ENCODE results near the gene BMF. TPM values are rescaled to one million over a fixed set of nuclear protein-coding genes. Genes with fewer than 3 reads are reported as not detected.

Gene BMF
- total RNA-seq, 1 donor: 31.6 TPM

DNA sequence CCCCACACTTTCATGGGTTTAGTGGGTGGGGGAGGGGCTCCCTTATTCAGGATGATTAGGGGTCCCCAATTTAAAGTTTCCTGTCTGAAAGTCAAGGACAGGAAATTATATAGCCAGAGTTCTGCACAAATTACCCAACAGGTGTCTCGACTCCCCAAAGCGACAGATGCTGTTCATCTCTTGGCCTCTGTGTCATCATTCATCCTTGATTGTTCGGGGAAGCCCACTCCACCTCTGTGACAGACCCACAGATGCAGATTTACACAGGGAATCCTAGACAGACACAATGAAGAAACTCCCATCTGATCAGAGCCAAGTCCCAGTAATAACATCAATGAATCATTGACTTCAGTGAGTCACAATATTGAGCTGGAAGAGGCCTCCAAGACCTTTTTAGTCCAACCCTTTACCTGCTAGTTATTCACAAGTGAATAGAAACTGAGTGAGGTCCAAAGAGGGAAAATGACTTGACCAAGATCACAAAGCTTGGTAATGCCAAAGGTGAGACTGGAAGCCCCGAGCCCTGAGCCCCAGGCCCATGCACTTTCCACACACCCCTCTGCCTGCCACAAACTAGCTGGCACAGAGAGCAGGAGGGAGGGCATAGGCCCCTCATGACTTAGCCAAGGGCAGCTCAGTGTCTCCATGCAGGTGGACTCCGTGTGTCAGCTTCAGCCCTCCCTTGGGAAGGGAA is 61.8 kb downstream of the BMF start:
- Histone ChIP-seq H3K27me3 (ENCODE audit: insufficient read depth, low read length) (no peaks in the 10 kb centered on the region), H3K4me3 (ENCODE audit: low read length) (no peak overlapping the region), H3K9me3 (ENCODE audit: low read depth, low read length) (no peaks in the 10 kb centered on the region), H3K4me1 (ENCODE audit: insufficient read depth, low read length) (peaks cover 59% of the 10 kb centered on the region)

DNA sequence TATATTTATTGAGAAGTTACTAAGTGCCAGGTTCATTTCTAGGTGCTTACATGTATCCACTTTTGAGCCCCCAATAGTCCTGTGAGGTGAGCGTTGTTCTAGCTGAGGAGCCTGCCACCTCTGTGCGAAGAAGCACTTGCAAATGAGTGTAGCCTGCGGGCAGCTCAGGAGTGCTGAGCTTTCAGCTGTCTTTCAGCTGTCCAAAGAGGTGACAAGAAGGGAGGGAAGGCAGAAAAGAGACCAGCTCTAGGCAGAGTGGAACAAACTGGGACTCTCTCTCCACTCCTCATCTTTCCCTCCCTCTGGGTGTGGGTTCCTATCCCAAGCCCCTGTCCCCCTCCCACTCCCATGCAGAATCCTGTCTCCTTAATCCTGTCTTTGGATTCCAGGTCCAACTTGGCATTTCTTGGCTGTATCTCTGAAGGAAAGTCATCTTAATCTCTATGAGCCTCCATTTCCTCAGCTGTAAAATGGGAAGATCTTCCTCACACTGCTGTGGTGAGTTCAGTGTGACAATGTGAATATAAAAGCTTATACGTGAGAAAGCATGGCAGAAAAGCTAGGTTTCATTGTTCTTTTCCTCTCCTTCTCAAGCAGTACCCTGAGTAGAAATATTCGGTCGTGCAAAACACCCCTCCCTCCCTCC is 63.0 kb downstream of the BMF start:
- no peak overlapping the region for H3K4me3 ChIP-seq (ENCODE audit: low read length)

DNA sequence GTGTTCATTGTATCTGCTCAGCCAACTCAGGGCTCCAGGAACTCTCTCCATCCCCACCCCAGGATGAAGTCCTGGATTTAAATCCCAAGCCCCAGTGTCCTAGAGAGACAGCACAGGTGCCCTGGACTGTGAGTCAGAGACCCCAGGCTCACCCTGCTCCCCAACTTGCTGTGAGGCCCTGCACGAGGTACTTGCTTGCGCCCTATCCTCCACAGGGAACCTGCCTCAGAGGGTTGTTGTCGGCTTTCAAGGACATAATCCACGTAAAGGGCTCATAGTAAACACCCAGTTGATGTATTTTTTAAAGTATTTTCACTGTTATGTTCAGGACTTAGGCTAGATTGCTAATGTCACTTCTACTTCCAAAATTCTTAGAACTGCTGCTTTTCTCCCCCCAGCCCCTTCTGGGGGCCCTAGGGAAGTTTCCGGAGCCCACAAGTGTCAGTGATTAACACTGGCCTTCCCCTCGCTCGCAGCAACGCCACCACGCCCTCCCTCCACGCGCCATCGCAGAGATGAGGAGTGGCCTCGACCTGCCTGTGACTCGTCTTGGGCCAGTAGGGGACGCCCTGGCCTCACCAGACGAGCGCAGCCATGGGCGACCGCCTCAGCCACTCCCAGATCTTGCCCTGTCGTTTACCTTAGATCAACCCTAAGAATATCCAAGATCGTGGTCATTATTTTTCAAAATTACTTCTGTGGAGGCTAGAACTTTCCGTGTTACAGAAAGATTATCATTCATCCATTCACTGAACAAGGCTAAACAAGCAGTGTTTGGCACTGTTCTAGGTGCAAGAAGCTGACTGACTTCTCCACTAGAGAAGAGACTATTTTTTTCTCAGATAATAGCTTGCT is 63.7 kb downstream of the BMF start:
- H3K4me3 ChIP-seq (ENCODE audit: low read length): no peak overlapping the region

More for the DNA sequence above, 63.0 kb downstream of the BMF start:
- H3K27me3 ChIP-seq (ENCODE audit: insufficient read depth, low read length): no peaks in the 10 kb centered on the region
- peaks cover 60% of the 10 kb centered on the region for H3K4me1 ChIP-seq (ENCODE audit: insufficient read depth, low read length)
- H3K9me3 ChIP-seq (ENCODE audit: low read depth, low read length): no peaks in the 10 kb centered on the region

DNA sequence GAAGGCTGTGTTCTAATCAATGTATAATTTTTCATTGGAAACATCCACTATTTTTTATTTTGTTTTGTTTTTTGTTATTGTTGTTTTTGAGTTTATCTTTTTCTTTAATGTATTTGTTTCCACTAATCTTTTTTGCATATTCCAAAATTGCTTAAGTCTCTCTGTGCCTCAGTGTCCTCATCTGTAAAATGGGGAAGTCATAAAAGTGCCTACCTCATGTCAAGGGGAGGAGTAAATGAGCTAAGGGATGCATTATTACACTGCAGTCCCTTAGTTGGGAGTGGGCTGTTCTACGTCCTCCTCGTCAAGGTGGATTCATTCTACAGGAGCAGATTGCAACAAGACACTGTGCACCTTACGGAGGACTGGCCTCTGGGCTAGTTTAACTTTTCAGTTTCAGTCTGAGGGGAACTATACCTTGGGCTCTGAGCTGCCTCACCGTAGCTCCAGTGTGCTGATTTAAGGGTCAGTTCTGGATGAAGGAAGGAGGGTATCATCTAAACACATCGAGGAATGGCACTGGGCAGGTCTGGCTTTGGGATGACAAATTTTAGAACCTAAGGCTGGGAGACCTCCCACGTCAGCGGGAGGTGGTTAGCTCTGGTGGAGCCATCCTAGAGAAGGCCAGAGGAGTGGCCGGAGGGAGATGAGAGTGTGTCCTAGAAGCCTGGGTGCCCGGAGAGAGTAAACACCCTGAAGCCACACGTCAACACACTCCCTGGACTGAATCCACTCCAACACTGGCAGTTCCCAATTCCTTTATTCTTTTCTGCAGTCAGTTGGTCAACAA is 64.6 kb downstream of the BMF start:
- Histone ChIP-seq H3K27me3 (ENCODE audit: insufficient read depth, low read length) (no peaks in the 10 kb centered on the region), H3K4me1 (ENCODE audit: insufficient read depth, low read length) (peaks cover 61% of the 10 kb centered on the region), H3K4me3 (ENCODE audit: low read length) (no peak overlapping the region), H3K9me3 (ENCODE audit: low read depth, low read length) (no peaks in the 10 kb centered on the region)

More for the DNA sequence above, 63.7 kb downstream of the BMF start:
- H3K4me1 ChIP-seq (ENCODE audit: insufficient read depth, low read length): peaks cover 63% of the 10 kb centered on the region
- no peaks in the 10 kb centered on the region for H3K9me3 ChIP-seq (ENCODE audit: low read depth, low read length)
- no peaks in the 10 kb centered on the region for H3K27me3 ChIP-seq (ENCODE audit: insufficient read depth, low read length)

DNA sequence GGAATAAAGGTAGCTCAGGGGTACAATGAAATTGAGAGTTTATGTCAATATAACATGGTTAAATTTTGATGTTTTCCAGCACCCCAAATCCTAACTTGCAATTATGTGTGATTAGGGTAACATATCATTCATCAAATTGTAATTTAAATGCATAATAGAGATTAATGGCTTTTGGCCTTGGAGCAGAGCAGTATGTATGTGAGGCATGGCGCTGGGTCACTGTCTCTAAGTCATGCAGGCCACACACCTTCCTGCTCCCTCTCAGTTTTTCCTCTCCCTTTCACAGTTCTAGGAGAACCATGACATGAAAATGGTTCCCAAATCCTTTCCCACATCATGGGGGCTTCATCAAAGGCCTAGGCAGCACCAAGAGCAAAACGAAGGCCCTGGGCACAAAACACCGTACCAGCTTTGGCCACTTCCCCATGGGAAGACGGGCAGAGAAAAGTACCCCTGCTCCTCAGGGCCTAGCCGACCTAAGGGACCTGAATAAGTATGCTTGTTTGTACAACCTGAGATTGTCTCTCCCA is 65.8 kb downstream of the BMF start:
- Histone ChIP-seq H3K4me3 (ENCODE audit: low read length) (no peak overlapping the region), H3K4me1 (ENCODE audit: insufficient read depth, low read length) (peaks cover 54% of the 10 kb centered on the region)

DNA sequence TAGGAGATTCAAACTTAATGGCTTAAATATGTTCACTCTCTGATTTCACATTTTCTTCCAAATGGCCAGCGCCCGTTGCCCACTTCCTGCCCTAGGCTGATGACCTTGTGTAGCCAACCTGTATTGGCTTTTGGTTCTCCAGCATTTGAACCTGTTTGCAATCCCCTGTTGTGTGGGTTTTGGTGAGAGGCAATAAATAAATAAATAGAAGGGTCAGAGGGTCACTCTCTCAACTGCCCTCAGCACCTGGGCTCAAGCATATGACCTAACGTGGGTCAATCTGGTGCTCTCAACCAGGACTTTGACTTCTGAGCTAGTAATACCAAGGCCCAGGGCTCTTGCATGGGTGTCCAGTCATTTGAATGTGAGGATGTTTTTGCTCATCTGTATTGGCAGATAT is 67.9 kb downstream of the BMF start:
- Histone ChIP-seq H3K9me3 (ENCODE audit: low read depth, low read length) (no peaks in the 10 kb centered on the region), H3K4me3 (ENCODE audit: low read length) (no peak overlapping the region)

More for the DNA sequence above, 65.8 kb downstream of the BMF start:
- Histone ChIP-seq H3K27me3 (ENCODE audit: insufficient read depth, low read length) (no peaks in the 10 kb centered on the region), H3K9me3 (ENCODE audit: low read depth, low read length) (no peaks in the 10 kb centered on the region)

DNA sequence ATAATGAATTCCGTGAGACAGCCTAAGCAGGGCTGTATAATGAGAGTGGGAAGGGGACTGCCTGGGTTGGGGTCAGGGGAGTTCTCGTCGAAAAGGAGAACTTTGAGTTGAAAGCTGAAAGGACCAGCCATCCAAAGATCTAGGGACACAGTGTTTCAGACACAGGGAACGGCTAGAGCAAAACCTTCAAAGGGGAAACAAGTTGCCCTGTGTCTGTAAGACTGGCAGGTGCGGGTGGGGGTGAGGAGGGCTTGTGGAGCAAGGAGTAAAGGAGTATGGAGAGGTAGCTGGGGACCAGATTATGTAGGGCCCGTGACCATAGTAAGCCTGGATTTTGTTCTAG is 68.4 kb downstream of the BMF start:
- no peak overlapping the region for H3K4me3 ChIP-seq (ENCODE audit: low read length)
- H3K9me3 ChIP-seq (ENCODE audit: low read depth, low read length): no peaks in the 10 kb centered on the region
- no peaks in the 10 kb centered on the region for H3K27me3 ChIP-seq (ENCODE audit: insufficient read depth, low read length)
- peaks cover 33% of the 10 kb centered on the region for H3K4me1 ChIP-seq (ENCODE audit: insufficient read depth, low read length)

More for the DNA sequence above, 67.9 kb downstream of the BMF start:
- H3K27me3 ChIP-seq (ENCODE audit: insufficient read depth, low read length): no peaks in the 10 kb centered on the region
- peaks cover 38% of the 10 kb centered on the region for H3K4me1 ChIP-seq (ENCODE audit: insufficient read depth, low read length)

DNA sequence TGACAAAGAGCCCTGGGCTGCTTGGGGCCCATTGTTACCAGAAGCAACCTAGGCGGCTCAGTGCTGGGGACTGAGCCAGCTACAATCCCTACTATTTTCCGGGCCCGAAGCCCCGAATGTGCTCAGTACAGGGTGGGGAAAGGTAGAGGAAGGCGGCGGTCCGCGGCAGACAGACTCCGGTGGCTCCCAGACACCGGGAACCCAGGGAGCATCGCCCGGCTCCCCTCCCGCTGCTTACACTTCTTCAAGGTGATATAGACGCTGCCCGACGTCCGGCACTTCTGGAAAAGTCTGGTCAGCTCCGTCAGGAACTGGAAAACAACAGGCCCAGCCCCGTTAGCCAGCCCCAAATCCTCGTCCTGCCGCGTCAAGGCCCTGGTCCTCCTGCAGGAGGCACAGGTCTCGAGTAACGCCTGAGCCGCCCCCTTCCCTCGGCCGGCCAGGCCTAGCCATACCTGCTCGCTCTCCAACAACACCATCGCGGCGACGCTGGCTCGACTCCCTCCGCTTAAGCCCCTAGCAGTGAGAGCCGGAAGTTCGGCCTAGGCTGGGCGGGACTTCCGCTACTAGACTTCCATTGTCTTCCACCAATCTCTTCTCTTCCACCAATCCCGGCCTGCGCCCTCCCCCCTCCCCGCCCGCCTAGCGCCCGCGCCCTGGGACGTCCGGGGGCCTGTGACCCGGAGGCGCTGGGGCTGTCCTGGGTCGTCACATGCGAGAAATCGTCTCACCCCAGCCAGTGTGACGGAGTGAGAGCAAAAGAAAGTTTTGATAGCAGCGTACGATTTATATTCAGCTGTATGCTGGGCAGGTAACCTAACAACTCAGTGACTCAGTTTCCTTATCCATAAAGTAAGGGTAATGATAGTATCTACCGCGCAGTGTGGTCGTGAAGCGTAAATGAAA is 69.8 kb downstream of the BMF start, which contains the start of gene SRP14:
TSS of gene SRP14 (minus strand) at position 544 of the 906 bp plus-strand sequence. CDS start at position 479, 65 bp downstream.
- Histone ChIP-seq H3K4me3 (ENCODE audit: low read length) (peak within 1 kb of the TSS; percentile 95), H3K4me1 (ENCODE audit: insufficient read depth, low read length) (peaks cover 24% of the 10 kb centered on the region), H3K27me3 (ENCODE audit: insufficient read depth, low read length) (no peaks in the 10 kb centered on the region), H3K9me3 (ENCODE audit: low read depth, low read length) (no peaks in the 10 kb centered on the region)

DNA sequence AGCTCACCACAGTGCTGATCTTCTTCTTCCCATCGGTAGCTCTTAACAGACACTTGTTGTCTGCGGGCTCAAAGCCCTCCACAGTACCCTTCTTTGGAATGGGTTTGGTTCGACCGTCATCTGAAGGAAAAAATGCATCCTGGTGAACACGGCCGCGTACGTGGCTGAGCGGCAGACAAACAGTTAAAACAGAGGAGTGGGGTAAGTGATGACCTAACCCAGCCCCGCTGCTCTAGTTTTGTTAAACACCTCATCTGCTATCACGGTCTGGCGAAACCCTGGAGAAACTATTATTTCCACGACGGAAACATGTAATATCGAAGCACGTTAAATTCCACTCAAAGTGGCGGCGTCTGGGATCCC is 70.4 kb downstream of the BMF start:
- peak overlapping the region; percentile 95 for H3K4me3 ChIP-seq (ENCODE audit: low read length)

More for the DNA sequence above, 70.4 kb downstream of the BMF start:
- Histone ChIP-seq H3K9me3 (ENCODE audit: low read depth, low read length) (no peaks in the 10 kb centered on the region), H3K27me3 (ENCODE audit: insufficient read depth, low read length) (no peaks in the 10 kb centered on the region), H3K4me1 (ENCODE audit: insufficient read depth, low read length) (peaks cover 24% of the 10 kb centered on the region)

Other genes with a start within 250 kb of the BMF start
- 0.21 TPM for gene GPR176, start 188.6 kb downstream of the BMF start, total RNA-seq
- 14.6 TPM for gene EIF2AK4, start 174.8 kb downstream of the BMF start, total RNA-seq
- gene SRP14, start 69.7 kb downstream of the BMF start, total RNA-seq: 97.1 TPM
- 2.7 TPM for gene BUB1B, start 52.2 kb upstream of the BMF start, total RNA-seq
- 0.42 TPM for gene PAK6, start 130.2 kb upstream of the BMF start, total RNA-seq
- gene ANKRD63, start 174.2 kb upstream of the BMF start, total RNA-seq: not detected
- 61.7 TPM for gene PLCB2, start 199.1 kb upstream of the BMF start, total RNA-seq
- 28.1 TPM for gene INAFM2, start 214.8 kb upstream of the BMF start, total RNA-seq
- gene CCDC9B, start 232.1 kb upstream of the BMF start, total RNA-seq: 0.63 TPM
- gene PHGR1, start 242.2 kb upstream of the BMF start, total RNA-seq: not detected
- under 0.01 TPM for gene DISP2, start 249.3 kb upstream of the BMF start, total RNA-seq